Pancreas (tissue), 10 donors: Measurements from ENCODE around the gene BMPR1B. TPM values are rescaled to one million over a fixed set of nuclear protein-coding genes. Genes with fewer than 3 reads are reported as not detected.

Experiments
- ATAC-seq, 4 donors: fragments of 200-7000 bp; cut with Tn5 transposase; one replicate each; pipeline versions ENCODE4 v1.8.0 to v1.9.1; 2020; ENCODE audit warnings: mild to moderate bottlenecking in 4 of 4, moderate library complexity in 4 of 4
- DNase-seq, 6 donors: peaks; one replicate each; pipeline ENCODE4 v3.0.0-alpha.2; 2020
- FAIRE-seq: peaks from 2 replicates; lab custom pipeline; 2012; peaks lifted over from hg19 to GRCh38; lab: Jason Lieb, UNC
- H3K27ac ChIP-seq, 4 donors: fragments of 200-600 bp; sonication (generic); 1 replicate in 3 of 4; 2 replicates in 1 of 4; pipeline versions ENCODE4 v1.5.0 to v1.8.0; 2020
- H3K27me3 ChIP-seq, 4 donors: fragments of 200-600 bp; one replicate each; pipeline ENCODE4 v1.8.0; 2021
- H3K36me3 ChIP-seq, 3 donors: fragments of 200-600 bp; sonication (generic) in 1 of 3; one replicate each; pipeline versions ENCODE4 v1.5.0 to v1.8.0; 2020 to 2021
- H3K4me1 ChIP-seq, 3 donors: fragments of 200-600 bp; one replicate each; pipeline ENCODE4 v1.8.0; 2021
- H3K4me3 ChIP-seq, 4 donors: fragments of 200-600 bp; sonication (generic) in 2 of 4; one replicate each; pipeline versions ENCODE4 v1.5.0 to v1.8.0; 2020 to 2021
- H3K9me3 ChIP-seq, 4 donors: fragments of 200-600 bp; one replicate each; pipeline ENCODE4 v1.8.0; 2021
- CTCF ChIP-seq, 4 donors: fragments of 200-600 bp; sonication (generic) in 3 of 4; IDR thresholded peaks; one replicate each; pipeline versions ENCODE4 v1.5.0 to v1.8.0; 2021; ENCODE audit warnings: antibody characterized with exemption in 4 of 4
- WGBS, 2 donors: extraction: QIAGEN DNeasy Blood & Tissue Kit; methylation state at CpG; one replicate each; pipeline ENCODE4 v1.1.7; 2013; 5-methylcytosine and 5-hydroxymethylcytosine counted together
- intact Hi-C, 3 donors: fragments of 100-400 bp; cut with DNase I; formaldehyde crosslinking; loops; one replicate each; pipeline versions ENCODE4 v1.11.1 to v1.14.2; 2022
- polyA plus RNA-seq, 2 donors: library from polyadenylated mRNA; stranded (reverse); fragments of 200-250 nt; gene quantifications; one replicate each; pipeline ENCODE4 v1.2.3, GENCODE V29; 2013
- total RNA-seq, 6 donors: library from RNA; stranded (reverse); fragmentation: NEBNext Ultra II Directional in 4 of 6; extraction: Animal tissue kit (Norgen Biotek cat#: 25700) in 4 of 6; gene quantifications; one replicate each; pipeline versions ENCODE4 v1.2.1 to v1.2.4, GENCODE V29; 2021 to 2023
- donor health status: healthy with polysubstance abuse.
- donor health status: DM: no; HTN: no; CAD: no; lungs with moderate emphysema.
- donor health status: DM: no; HTN: no; CAD: no.
- donor health status: control.
- donor health status: control.
- donor health status: Bipolar disorder and iron deficiency.
- donor health status: DM: yes; HTN: yes; CAD: no.
- donor health status: DM: no; HTN: no; CAD: no.
- donor health status: DM: no; HTN: no; CAD: no.
- donor health status: DM: yes; HTN: yes; CAD: no.

BMPR1B gene
- total and polyA plus RNA-seq, 8 donors = 0.46 to 3.7 (median 1.6) TPM

GRCh38 chr4:94803181-94803580 is 45.4 kb downstream of the BMPR1B start:
- Histone ChIP-seq H3K9me3 (no peaks in the 10 kb centered on the region), H3K4me1 (no peaks in the 10 kb centered on the region), H3K27ac (no peak overlapping the region), H3K36me3 (no peaks in the 10 kb centered on the region), H3K27me3 (no peaks in the 10 kb centered on the region), H3K4me3 (no peak overlapping the region)
- intact Hi-C loops = no loop called here
- ATAC-seq = no peak
- FAIRE-seq = no peak
- TF ChIP-seq CTCF (IDR thresholded peaks at IDR 0.05) = no peak
- 73 to 74% methylated on average over 2 of the region's 2 CpGs for whole genome bisulfite sequencing, 2 donors
- DNase-seq = no peak

- no peak overlapping the region for H3K27ac ChIP-seq
- H3K4me3 ChIP-seq = no peak overlapping the region
- WGBS, 2 donors = 76 to 83% methylated on average over 4 of the region's 4 CpGs
- H3K36me3 ChIP-seq = no peaks in the 10 kb centered on the region
- DNase-seq (no peak), FAIRE-seq (no peak), ATAC-seq (no peak)
- H3K4me1 ChIP-seq = no peaks in the 10 kb centered on the region
- no peaks in the 10 kb centered on the region for H3K27me3 ChIP-seq
- H3K9me3 ChIP-seq = no peaks in the 10 kb centered on the region
- TF ChIP-seq CTCF (IDR thresholded peaks at IDR 0.05) = no peak
- intact Hi-C loops = no loop called here
Observed at GRCh38 chr4:94804650-94805049, 46.9 kb downstream of the BMPR1B start.

GRCh38 chr4:94806376-94806775 is 48.6 kb downstream of the BMPR1B start:
- 95 to 96% methylated on average over 2 of the region's 2 CpGs for WGBS, 2 donors
- FAIRE-seq (no peak), ATAC-seq (no peak), DNase-seq (no peak)
- Histone ChIP-seq H3K27me3 (no peaks in the 10 kb centered on the region), H3K4me1 (no peaks in the 10 kb centered on the region), H3K36me3 (no peaks in the 10 kb centered on the region), H3K9me3 (no peaks in the 10 kb centered on the region), H3K4me3 (no peak overlapping the region), H3K27ac (no peak overlapping the region)
- intact Hi-C loops = no loop called here
- TF ChIP-seq CTCF (IDR thresholded peaks at IDR 0.05) = no peak

DNA sequence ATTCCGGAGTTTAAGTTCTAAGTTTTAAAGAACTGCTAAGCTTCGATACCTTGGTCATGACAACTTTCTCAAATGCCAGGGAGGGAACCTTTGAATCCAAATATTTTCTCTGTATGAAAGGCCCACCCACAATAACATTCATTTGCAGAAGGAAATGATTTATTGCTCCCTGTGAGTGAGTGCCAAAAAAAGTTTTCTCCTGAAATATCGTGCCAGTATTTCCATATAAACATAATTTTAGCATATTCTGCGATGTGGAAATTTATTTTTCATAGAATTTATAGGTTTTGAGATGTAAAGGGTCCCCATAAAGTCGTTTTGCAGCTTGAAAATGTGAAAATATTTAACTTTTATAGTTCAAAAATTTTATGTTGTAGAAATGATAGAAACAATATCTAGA is 53.9 kb downstream of the BMPR1B start:
- no peak for TF ChIP-seq CTCF (IDR thresholded peaks at IDR 0.05)
- H3K27ac ChIP-seq = no peak overlapping the region
- 61 to 62% methylated on average over 5 of the region's 5 CpGs for WGBS, 2 donors
- ATAC-seq = no peak
- no peaks in the 10 kb centered on the region for H3K36me3 ChIP-seq
- no peak overlapping the region for H3K4me3 ChIP-seq
- H3K9me3 ChIP-seq = no peaks in the 10 kb centered on the region
- DNase-seq = no peak
- no peaks in the 10 kb centered on the region for H3K27me3 ChIP-seq
- no peak for FAIRE-seq
- intact Hi-C loops = no loop called here
- H3K4me1 ChIP-seq = no peaks in the 10 kb centered on the region

GRCh38 chr4:94813221-94813620 is 55.5 kb downstream of the BMPR1B start:
- 74 to 79% methylated on average over 6 of the region's 6 CpGs for WGBS, 2 donors

More at GRCh38 chr4:94813221-94813620, 55.5 kb downstream of the BMPR1B start:
- H3K9me3 ChIP-seq = no peaks in the 10 kb centered on the region
- DNase-seq (no peak), ATAC-seq (no peak), FAIRE-seq (no peak)
- H3K36me3 ChIP-seq = no peaks in the 10 kb centered on the region
- intact Hi-C loops = no loop called here
- H3K4me3 ChIP-seq = no peak overlapping the region
- no peaks in the 10 kb centered on the region for H3K27me3 ChIP-seq
- no peaks in the 10 kb centered on the region for H3K4me1 ChIP-seq
- no peak overlapping the region for H3K27ac ChIP-seq
- TF ChIP-seq CTCF (IDR thresholded peaks at IDR 0.05) = no peak
